Activated naive CD4-positive, alpha-beta T cell treated with anti-CD3 and anti-CD28 coated beads for 36 hours (primary cell): ENCODE measurements around the gene MOCS1. TPM values are rescaled to one million over a fixed set of nuclear protein-coding genes. Genes with fewer than 3 reads are reported as not detected.

Source experiments
- CTCF ChIA-PET: fragments of 350-600 bp; sonication (Branson Sonifier 250); formaldehyde crosslinking; loops from one replicate; lab custom pipeline; 2021; ENCODE audit warnings: antibody characterized with exemption; lab: Charles Lee
- DNase-seq: peaks from one replicate; pipeline ENCODE4 v3.0.0-alpha.2; 2020
- H3K27ac Mint-ChIP-seq: one replicate; pipeline ENCODE4 v1.8.0; 2021; ENCODE audit warnings: mild to moderate bottlenecking, mixed read lengths
- H3K27me3 Mint-ChIP-seq: one replicate; pipeline ENCODE4 v1.8.0; 2021; ENCODE audit warnings: low read depth, mixed read lengths
- H3K36me3 Mint-ChIP-seq: one replicate; pipeline ENCODE4 v1.8.0; 2021; ENCODE audit warnings: low read depth, mixed read lengths
- H3K4me1 Mint-ChIP-seq: one replicate; pipeline ENCODE4 v1.8.0; 2021; ENCODE audit warnings: low read depth, mixed read lengths
- H3K4me3 Mint-ChIP-seq: one replicate; pipeline ENCODE4 v1.8.0; 2021; ENCODE audit warnings: mild to moderate bottlenecking, moderate library complexity, mixed read lengths
- H3K9me3 Mint-ChIP-seq: one replicate; pipeline ENCODE4 v1.8.0; 2021; ENCODE audit warnings: mixed read lengths
- intact Hi-C: fragments of 100-400 bp; cut with micrococcal nuclease; formaldehyde crosslinking; loops from one replicate; pipeline ENCODE4 v1.15.1; 2023
- total RNA-seq, 2 experiments: library from RNA; stranded (reverse); gene quantifications; one replicate each; pipeline ENCODE4 v1.2.3, GENCODE V29; 2021

The MOCS1 gene
- total RNA-seq, 2 experiments from 2014 or later = 1.2 TPM

- H3K36me3 Mint-ChIP-seq = peaks cover 1% of the 10 kb centered on the region
- no peaks in the 10 kb centered on the region for H3K4me1 Mint-ChIP-seq
- H3K27me3 Mint-ChIP-seq = no peaks in the 10 kb centered on the region
- DNase-seq = no peak
- CTCF ChIA-PET = interaction anchor here (0.6 kb wide), 1 partner anchor 23 kb away, joined by 3 read pairs; no protein-coding TSS in a partner anchor
- no peaks in the 10 kb centered on the region for H3K9me3 Mint-ChIP-seq
- H3K27ac Mint-ChIP-seq = no peak overlapping the region
- intact Hi-C loops = no loop called here
- no peak overlapping the region for H3K4me3 Mint-ChIP-seq
Measured at GRCh38 chr6:39915866-39916265, 18.4 kb downstream of the MOCS1 start.

GRCh38 chr6:39914239-39914638 lies 20.0 kb downstream of the MOCS1 start:
- H3K27me3 Mint-ChIP-seq = no peaks in the 10 kb centered on the region
- no peaks in the 10 kb centered on the region for H3K9me3 Mint-ChIP-seq
- no peak overlapping the region for H3K27ac Mint-ChIP-seq
- no peak overlapping the region for H3K4me3 Mint-ChIP-seq
- DNase-seq = no peak
- H3K4me1 Mint-ChIP-seq = no peaks in the 10 kb centered on the region
- peaks cover 1% of the 10 kb centered on the region for H3K36me3 Mint-ChIP-seq
- intact Hi-C loops = no loop called here
- CTCF ChIA-PET = no interaction called here

GRCh38 chr6:39913391-39913916 lies 20.8 kb downstream of the MOCS1 start:
- H3K27me3 Mint-ChIP-seq = no peaks in the 10 kb centered on the region
- CTCF ChIA-PET = no interaction called here
- DNase-seq = no peak
- H3K36me3 Mint-ChIP-seq = peaks cover 1% of the 10 kb centered on the region
- no peaks in the 10 kb centered on the region for H3K4me1 Mint-ChIP-seq
- intact Hi-C loops = no loop called here
- no peaks in the 10 kb centered on the region for H3K9me3 Mint-ChIP-seq
- no peak overlapping the region for H3K27ac Mint-ChIP-seq
- H3K4me3 Mint-ChIP-seq = no peak overlapping the region

- intact Hi-C loops = no loop called here
- no peaks in the 10 kb centered on the region for H3K9me3 Mint-ChIP-seq
- no peaks in the 10 kb centered on the region for H3K27me3 Mint-ChIP-seq
- no peak for DNase-seq
- no peaks in the 10 kb centered on the region for H3K4me1 Mint-ChIP-seq
- H3K4me3 Mint-ChIP-seq = no peak overlapping the region
- CTCF ChIA-PET = no interaction called here
- no peak overlapping the region for H3K27ac Mint-ChIP-seq
- H3K36me3 Mint-ChIP-seq = peaks cover 1% of the 10 kb centered on the region
Measured at GRCh38 chr6:39912446-39912845, 21.8 kb downstream of the MOCS1 start.

- H3K9me3 Mint-ChIP-seq = no peaks in the 10 kb centered on the region
- CTCF ChIA-PET = interaction anchor here (0.9 kb wide), 1 partner anchor 473 kb away, joined by 3 read pairs; no protein-coding TSS in a partner anchor
- H3K4me3 Mint-ChIP-seq = no peak overlapping the region
- peaks cover 1% of the 10 kb centered on the region for H3K36me3 Mint-ChIP-seq
- no peak overlapping the region for H3K27ac Mint-ChIP-seq
- intact Hi-C loops = no loop called here
- H3K4me1 Mint-ChIP-seq = no peaks in the 10 kb centered on the region
- H3K27me3 Mint-ChIP-seq = no peaks in the 10 kb centered on the region
- no peak for DNase-seq
Measured at GRCh38 chr6:39911513-39912125, 22.6 kb downstream of the MOCS1 start.

GRCh38 chr6:39910744-39911143 lies 23.5 kb downstream of the MOCS1 start:
- H3K27me3 Mint-ChIP-seq = no peaks in the 10 kb centered on the region
- DNase-seq = no peak
- CTCF ChIA-PET = interaction anchor here (0.9 to 1.0 kb wide), 2 partner anchors 11 to 472 kb away, joined by 3 read pairs; no protein-coding TSS in a partner anchor
- no peaks in the 10 kb centered on the region for H3K9me3 Mint-ChIP-seq
- H3K36me3 Mint-ChIP-seq = peaks cover 1% of the 10 kb centered on the region
- intact Hi-C loops = no loop called here
- no peak overlapping the region for H3K27ac Mint-ChIP-seq
- no peaks in the 10 kb centered on the region for H3K4me1 Mint-ChIP-seq
- no peak overlapping the region for H3K4me3 Mint-ChIP-seq

- H3K9me3 Mint-ChIP-seq = no peaks in the 10 kb centered on the region
Measured at GRCh38 chr6:39910164-39910563, 24.1 kb downstream of the MOCS1 start.

GRCh38 chr6:39909701-39910100 lies 24.6 kb downstream of the MOCS1 start:
- no peak overlapping the region for H3K27ac Mint-ChIP-seq
- no peaks in the 10 kb centered on the region for H3K9me3 Mint-ChIP-seq
- peaks cover 1% of the 10 kb centered on the region for H3K36me3 Mint-ChIP-seq
- intact Hi-C loops = no loop called here
- CTCF ChIA-PET = no interaction called here
- no peaks in the 10 kb centered on the region for H3K4me1 Mint-ChIP-seq
- H3K4me3 Mint-ChIP-seq = no peak overlapping the region
- no peaks in the 10 kb centered on the region for H3K27me3 Mint-ChIP-seq
- DNase-seq = no peak

More at GRCh38 chr6:39910164-39910563, 24.1 kb downstream of the MOCS1 start:
- CTCF ChIA-PET = interaction anchor here (1.0 kb wide), 1 partner anchor 10 kb away, joined by 3 read pairs; no protein-coding TSS in a partner anchor
- no peak for DNase-seq
- Mint-ChIP-seq H3K4me3 (no peak overlapping the region), H3K4me1 (no peaks in the 10 kb centered on the region), H3K36me3 (peaks cover 1% of the 10 kb centered on the region), H3K27me3 (no peaks in the 10 kb centered on the region), H3K27ac (no peak overlapping the region)
- intact Hi-C loops = no loop called here

GRCh38 chr6:39908838-39909583 lies 25.3 kb downstream of the MOCS1 start:
- H3K36me3 Mint-ChIP-seq = no peaks in the 10 kb centered on the region
- H3K27me3 Mint-ChIP-seq = no peaks in the 10 kb centered on the region
- DNase-seq = no peak
- no peak overlapping the region for H3K27ac Mint-ChIP-seq
- no peaks in the 10 kb centered on the region for H3K9me3 Mint-ChIP-seq
- H3K4me3 Mint-ChIP-seq = no peak overlapping the region
- CTCF ChIA-PET = no interaction called here
- intact Hi-C loops = no loop called here
- H3K4me1 Mint-ChIP-seq = no peaks in the 10 kb centered on the region

GRCh38 chr6:39907871-39908575 lies 26.2 kb downstream of the MOCS1 start:
- H3K9me3 Mint-ChIP-seq = no peaks in the 10 kb centered on the region

GRCh38 chr6:39906318-39906761 lies 27.9 kb downstream of the MOCS1 start:
- no peak for DNase-seq
- Mint-ChIP-seq H3K4me1 (no peaks in the 10 kb centered on the region), H3K27me3 (no peaks in the 10 kb centered on the region), H3K36me3 (no peaks in the 10 kb centered on the region), H3K4me3 (no peak overlapping the region), H3K27ac (no peak overlapping the region), H3K9me3 (no peaks in the 10 kb centered on the region)
- CTCF ChIA-PET = no interaction called here
- intact Hi-C loops = no loop called here

More at GRCh38 chr6:39907871-39908575, 26.2 kb downstream of the MOCS1 start:
- CTCF ChIA-PET = no interaction called here
- no peaks in the 10 kb centered on the region for H3K4me1 Mint-ChIP-seq
- intact Hi-C loops = no loop called here
- no peaks in the 10 kb centered on the region for H3K36me3 Mint-ChIP-seq
- H3K4me3 Mint-ChIP-seq = no peak overlapping the region
- H3K27ac Mint-ChIP-seq = no peak overlapping the region
- DNase-seq = no peak
- H3K27me3 Mint-ChIP-seq = no peaks in the 10 kb centered on the region

GRCh38 chr6:39905640-39905975 lies 28.7 kb downstream of the MOCS1 start:
- no peak for DNase-seq
- Mint-ChIP-seq H3K4me1 (no peaks in the 10 kb centered on the region), H3K27ac (no peak overlapping the region), H3K27me3 (no peaks in the 10 kb centered on the region), H3K36me3 (no peaks in the 10 kb centered on the region), H3K9me3 (no peaks in the 10 kb centered on the region), H3K4me3 (no peak overlapping the region)
- intact Hi-C loops = no loop called here
- CTCF ChIA-PET = no interaction called here
